GM12801 (cell line): Measurements from ENCODE around the gene PLEKHA6.

ENCODE experiments used
- TF ChIP-seq, protein P1 (sequence below): IDR thresholded peaks from one replicate; pipeline ENCODE4 v1.5.1; 2011; ENCODE audit warnings: control low read depth; ENCODE audit not compliant: insufficient read length; ENCODE audit errors: extremely low read depth

The PLEKHA6 gene

DNA sequence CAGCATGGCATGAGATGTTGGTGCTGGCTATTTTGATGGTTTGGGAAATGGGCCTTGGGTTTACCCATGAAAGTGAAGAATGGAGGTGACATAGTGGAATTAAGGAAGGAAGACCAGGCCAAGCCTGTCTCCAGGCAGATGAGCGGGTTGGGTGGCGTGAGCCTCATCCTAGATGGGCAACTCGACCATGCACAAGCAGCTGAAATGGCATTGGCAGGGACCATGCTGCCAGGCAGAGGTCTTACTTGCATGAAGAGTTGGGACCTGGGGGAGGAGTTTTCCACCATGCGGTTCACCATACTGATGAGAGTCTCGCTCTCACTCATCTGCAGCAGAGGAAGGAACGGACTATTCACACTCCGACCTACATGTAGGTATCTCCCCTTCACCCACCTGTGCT is 108.4 kb downstream of the PLEKHA6 start:
- TF ChIP-seq, protein P1, sequence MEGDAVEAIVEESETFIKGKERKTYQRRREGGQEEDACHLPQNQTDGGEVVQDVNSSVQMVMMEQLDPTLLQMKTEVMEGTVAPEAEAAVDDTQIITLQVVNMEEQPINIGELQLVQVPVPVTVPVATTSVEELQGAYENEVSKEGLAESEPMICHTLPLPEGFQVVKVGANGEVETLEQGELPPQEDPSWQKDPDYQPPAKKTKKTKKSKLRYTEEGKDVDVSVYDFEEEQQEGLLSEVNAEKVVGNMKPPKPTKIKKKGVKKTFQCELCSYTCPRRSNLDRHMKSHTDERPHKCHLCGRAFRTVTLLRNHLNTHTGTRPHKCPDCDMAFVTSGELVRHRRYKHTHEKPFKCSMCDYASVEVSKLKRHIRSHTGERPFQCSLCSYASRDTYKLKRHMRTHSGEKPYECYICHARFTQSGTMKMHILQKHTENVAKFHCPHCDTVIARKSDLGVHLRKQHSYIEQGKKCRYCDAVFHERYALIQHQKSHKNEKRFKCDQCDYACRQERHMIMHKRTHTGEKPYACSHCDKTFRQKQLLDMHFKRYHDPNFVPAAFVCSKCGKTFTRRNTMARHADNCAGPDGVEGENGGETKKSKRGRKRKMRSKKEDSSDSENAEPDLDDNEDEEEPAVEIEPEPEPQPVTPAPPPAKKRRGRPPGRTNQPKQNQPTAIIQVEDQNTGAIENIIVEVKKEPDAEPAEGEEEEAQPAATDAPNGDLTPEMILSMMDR = no peak

DNA sequence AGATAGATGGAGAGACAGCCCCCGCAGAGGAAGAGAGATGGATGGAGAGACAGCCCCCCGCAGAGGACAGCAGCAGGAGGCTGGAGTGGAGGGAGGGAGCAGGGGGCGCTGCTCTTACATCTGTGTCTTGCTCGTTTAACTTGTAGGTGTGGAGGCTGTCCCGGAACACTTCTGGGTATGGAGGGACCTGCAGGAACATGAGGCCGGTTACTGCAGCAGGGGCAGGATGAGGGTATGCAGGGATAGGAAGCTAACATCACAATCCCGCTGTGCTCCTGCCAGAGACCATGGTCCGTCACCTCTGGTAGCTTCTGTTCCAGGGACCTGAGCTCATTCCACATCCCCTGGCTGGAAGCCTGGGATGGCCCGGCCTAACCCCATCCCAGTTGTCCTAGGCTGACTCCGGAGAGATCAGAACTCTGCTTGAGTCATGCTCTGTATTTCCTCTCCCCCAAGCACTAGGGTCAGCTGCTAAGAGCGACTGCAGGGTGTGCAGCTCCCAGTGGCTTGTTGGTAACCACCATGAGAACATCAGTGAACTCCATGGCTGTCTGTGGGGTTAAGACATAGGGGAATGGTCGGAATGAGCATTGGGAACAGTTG is 109.2 kb downstream of the PLEKHA6 start:
- TF ChIP-seq, protein P1 = no peak

GRCh38 chr1:204249736-204250427 is 109.8 kb downstream of the PLEKHA6 start:
- TF ChIP-seq, protein P1 = no peak

DNA sequence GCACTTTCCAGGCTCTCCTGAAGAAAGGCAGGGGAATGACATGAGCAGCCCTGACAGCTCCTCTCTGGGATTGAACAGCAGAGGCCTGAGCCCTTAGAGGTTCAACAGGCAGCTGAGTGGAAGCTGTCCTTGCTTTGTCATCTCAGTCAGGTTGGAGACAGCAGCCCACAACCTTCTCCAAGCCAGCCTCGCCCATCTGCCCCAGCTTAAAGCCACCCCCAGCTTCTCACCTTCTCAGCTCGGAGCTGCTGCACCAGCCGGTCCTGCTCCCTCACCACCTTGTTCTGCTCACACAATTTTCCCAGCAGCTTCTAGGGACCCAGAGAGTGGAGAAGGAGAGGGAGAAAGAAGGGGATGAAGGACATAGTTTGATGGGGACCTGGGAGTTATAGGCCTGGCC is 110.8 kb downstream of the PLEKHA6 start:
- TF ChIP-seq, protein P1 = no peak

DNA sequence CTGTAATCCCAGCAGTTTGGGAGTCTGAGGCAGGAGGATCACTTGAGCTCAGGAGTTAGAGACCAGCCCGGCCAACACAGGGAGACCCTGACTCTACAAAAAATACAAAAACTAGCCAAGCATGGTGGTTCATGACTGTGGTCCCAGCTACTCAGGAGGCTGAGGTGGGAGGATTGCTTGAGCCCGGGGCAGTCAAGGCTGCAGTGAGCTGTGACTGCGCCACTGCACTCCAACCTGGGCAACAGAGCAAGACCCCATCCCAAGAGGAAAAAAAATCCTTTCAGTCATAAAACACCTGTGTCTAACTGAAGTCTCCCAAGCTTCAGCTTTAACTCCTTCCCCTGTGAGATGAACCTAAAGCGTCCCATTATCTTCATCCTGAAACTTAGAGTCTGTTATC is 112.9 kb downstream of the PLEKHA6 start:
- TF ChIP-seq, protein P1 = no peak

DNA sequence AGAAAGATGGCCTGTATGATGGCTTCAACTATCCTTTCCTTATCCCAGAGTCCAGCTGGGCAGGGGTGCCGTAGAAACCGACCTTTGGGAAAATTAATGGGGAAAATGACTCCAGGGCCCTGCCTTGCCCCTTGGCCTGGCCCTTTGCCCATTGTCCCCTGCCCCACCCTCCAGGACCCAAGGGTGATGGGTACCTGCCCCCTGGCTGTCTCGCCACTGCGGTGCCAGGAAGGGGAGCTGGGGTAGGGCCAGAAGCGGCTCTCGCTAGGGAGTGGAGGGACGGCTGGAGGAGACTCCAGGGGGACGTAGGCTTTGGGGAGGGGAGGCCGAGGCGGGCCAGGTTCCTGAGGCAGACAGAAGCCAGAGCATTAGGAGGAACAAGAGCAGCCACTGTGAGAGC is 116.8 kb downstream of the PLEKHA6 start:
- TF ChIP-seq, protein P1 = no peak

- TF ChIP-seq, protein P1 = no peak
Observed at GRCh38 chr1:204241914-204242313, 117.8 kb downstream of the PLEKHA6 start.
